Skin epidermis (tissue), 12 donors: Measurements from ENCODE around the gene TSR2.

Source experiments
- H3K27ac ChIP-seq, 21 experiments: fragments of 200-600 bp; sonication (generic) in 11 of 21; one replicate each; pipeline ENCODE4 v1.5.0; 2020; ENCODE audit warnings: mild to moderate bottlenecking in 3 of 21, inconsistent platforms in 2 of 21, moderate library complexity in 2 of 21
- H3K4me3 ChIP-seq, 7 experiments: fragments of 200-600 bp; sonication (generic) in 2 of 7; one replicate each; pipeline ENCODE4 v1.5.0; 2020; ENCODE audit warnings: inconsistent platforms in 2 of 7, mild to moderate bottlenecking in 2 of 7, moderate library complexity in 1 of 7

Gene TSR2

GRCh38 chrX:54439960-54440871, at the start of gene TSR2:
TSS of gene TSR2 (plus strand) at chrX:54440404. CDS start at chrX:54440422, 18 bp downstream.
- peak within 1 kb of the TSS in 18 of 21 experiments; percentile 9 to 81 (median 68) for H3K27ac ChIP-seq
- peak within 1 kb of the TSS; percentile 61 to 93 (median 71) for H3K4me3 ChIP-seq

- Histone ChIP-seq H3K27ac (no peak overlapping the region), H3K4me3 (no peak overlapping the region)
These were observed 43.1 kb upstream of the TSR2 start for GRCh38 chrX:54397113-54397512.

- Histone ChIP-seq H3K4me3 (no peak overlapping the region), H3K27ac (no peak overlapping the region)
These were observed 32.9 kb upstream of the TSR2 start for GRCh38 chrX:54407266-54407665.

- no peak overlapping the region for H3K27ac ChIP-seq
- H3K4me3 ChIP-seq, result no peak overlapping the region
These were observed 28.5 kb upstream of the TSR2 start for GRCh38 chrX:54411732-54412131.

- no peak overlapping the region for H3K27ac ChIP-seq
- H3K4me3 ChIP-seq, result no peak overlapping the region
These were observed 26.5 kb upstream of the TSR2 start for GRCh38 chrX:54413753-54414152.

- Histone ChIP-seq H3K27ac (no peak overlapping the region), H3K4me3 (no peak overlapping the region)
These were observed 24.5 kb upstream of the TSR2 start for GRCh38 chrX:54415534-54416350.

- Histone ChIP-seq H3K4me3 (no peak overlapping the region), H3K27ac (no peak overlapping the region)
These were observed 23.2 kb upstream of the TSR2 start for GRCh38 chrX:54416965-54417364.

- no peak overlapping the region for H3K4me3 ChIP-seq
- H3K27ac ChIP-seq, result no peak overlapping the region
These were observed 20.5 kb upstream of the TSR2 start for GRCh38 chrX:54419559-54420302.

GRCh38 chrX:54422168-54422567, 18.0 kb upstream of the TSR2 start:
- Histone ChIP-seq H3K4me3 (no peak overlapping the region), H3K27ac (no peak overlapping the region)

- Histone ChIP-seq H3K4me3 (no peak overlapping the region), H3K27ac (no peak overlapping the region)
These were observed 16.9 kb upstream of the TSR2 start for GRCh38 chrX:54423161-54423888.

GRCh38 chrX:54427837-54428424, 12.3 kb upstream of the TSR2 start:
- H3K4me3 ChIP-seq, result no peak overlapping the region

GRCh38 chrX:54430519-54430918, 9.7 kb upstream of the TSR2 start:
- no peak overlapping the region for H3K4me3 ChIP-seq

More at GRCh38 chrX:54427837-54428424, 12.3 kb upstream of the TSR2 start:
- no peak overlapping the region for H3K27ac ChIP-seq

GRCh38 chrX:54435121-54435520, 5.1 kb upstream of the TSR2 start:
- Histone ChIP-seq H3K27ac (no peak overlapping the region), H3K4me3 (no peak overlapping the region)

More at GRCh38 chrX:54430519-54430918, 9.7 kb upstream of the TSR2 start:
- H3K27ac ChIP-seq, result no peak overlapping the region

GRCh38 chrX:54442790-54443189, 2.6 kb downstream of the TSR2 start:
- H3K4me3 ChIP-seq, result no peak overlapping the region
- H3K27ac ChIP-seq, result no peak overlapping the region

- Histone ChIP-seq H3K27ac (no peak overlapping the region), H3K4me3 (no peak overlapping the region)
These were observed 4.5 kb downstream of the TSR2 start for GRCh38 chrX:54444752-54445151.

- Histone ChIP-seq H3K4me3 (no peak overlapping the region), H3K27ac (no peak overlapping the region)
These were observed 5.9 kb downstream of the TSR2 start for GRCh38 chrX:54446084-54446483.

- no peak overlapping the region for H3K27ac ChIP-seq
- no peak overlapping the region for H3K4me3 ChIP-seq
These were observed 7.3 kb downstream of the TSR2 start for GRCh38 chrX:54447461-54447860.

GRCh38 chrX:54449929-54450328, 9.7 kb downstream of the TSR2 start:
- no peak overlapping the region for H3K4me3 ChIP-seq

GRCh38 chrX:54452920-54453319, 12.7 kb downstream of the TSR2 start:
- Histone ChIP-seq H3K27ac (no peak overlapping the region), H3K4me3 (no peak overlapping the region)

More at GRCh38 chrX:54449929-54450328, 9.7 kb downstream of the TSR2 start:
- no peak overlapping the region for H3K27ac ChIP-seq
